OCI-LY7 (cell line): ENCODE data around the gene IMMT. TPM values are rescaled to one million over a fixed set of nuclear protein-coding genes. Genes with fewer than 3 reads are reported as not detected.
"Not testable (repeated sequence)": the region's sequence is repeated elsewhere in the genome, so short reads cannot be mapped to it uniquely, and the experiment has no call there.

Experiments used
- BruUV-seq: library from RNA; stranded (reverse); fragments of 400-500 nt; replicated peaks from 2 replicates; lab custom pipeline; 2021; lab: Mats Ljungman, UMichigan
- CTCF ChIA-PET: fragments of 300-600 bp; sonication (Branson Sonifier 250); formaldehyde crosslinking; loops from one replicate; lab custom pipeline; 2022; ENCODE audit warnings: antibody characterized with exemption; ENCODE audit not compliant: unreplicated experiment; lab: Charles Lee
- POLR2A ChIA-PET: fragments of 300-600 bp; sonication (Branson Sonifier 250); formaldehyde crosslinking; loops from one replicate; lab custom pipeline; 2022; ENCODE audit warnings: antibody characterized with exemption; lab: Charles Lee
- DNase-seq: peaks from one replicate; pipeline ENCODE4 v3.0.0-alpha.2; 2015; ENCODE audit warnings: low spot score
- H2AFZ ChIP-seq: fragments of 200-600 bp; sonication (generic), shearing (Covaris generic); 2 replicates; pipeline ENCODE4 v1.6.1; 2014; ENCODE audit warnings: mild to moderate bottlenecking, antibody characterized with exemption, low read length, moderate library complexity
- H3K27ac ChIP-seq: fragments of 200-600 bp; sonication (generic); 2 replicates; pipeline ENCODE4 v1.5.1; 2014; ENCODE audit warnings: mixed run types, low read depth, mild to moderate bottlenecking, moderate library complexity, low read length, inconsistent platforms; ENCODE audit not compliant: poor library complexity, severe bottlenecking
- H3K36me3 ChIP-seq: fragments of 200-600 bp; sonication (generic); 2 replicates; pipeline ENCODE4 v1.6.1; 2014; ENCODE audit warnings: mild to moderate bottlenecking, antibody characterized with exemption, low read length, moderate library complexity, mixed read lengths; ENCODE audit not compliant: insufficient read depth
- H3K4me1 ChIP-seq: fragments of 200-600 bp; sonication (generic); 2 replicates; pipeline ENCODE4 v1.5.1; 2014; ENCODE audit warnings: mild to moderate bottlenecking, low read length; ENCODE audit not compliant: insufficient read depth, poor library complexity, severe bottlenecking
- H3K4me2 ChIP-seq: fragments of 200-600 bp; sonication (generic); 2 replicates; pipeline ENCODE4 v1.6.1; 2014; ENCODE audit warnings: mild to moderate bottlenecking, low read length
- H3K4me3 ChIP-seq: fragments of 200-600 bp; sonication (generic); 2 replicates; pipeline ENCODE4 v1.5.1; 2014; ENCODE audit warnings: mild to moderate bottlenecking, low read depth, low read length; ENCODE audit not compliant: poor library complexity, severe bottlenecking
- H3K79me2 ChIP-seq: fragments of 200-600 bp; sonication (generic); 2 replicates; pipeline ENCODE4 v1.6.1; 2016; ENCODE audit warnings: low read depth, mild to moderate bottlenecking, low read length, moderate library complexity, mixed read lengths; ENCODE audit not compliant: insufficient read depth
- H3K9me2 ChIP-seq: fragments of 200-600 bp; sonication (generic); 2 replicates; pipeline ENCODE4 v1.6.1; 2016; ENCODE audit warnings: mild to moderate bottlenecking, low read length, mixed read lengths; ENCODE audit not compliant: insufficient read depth
- H3K9me3 ChIP-seq: fragments of 200-600 bp; sonication (generic); 2 replicates; pipeline ENCODE4 v1.6.1; 2014; ENCODE audit warnings: mild to moderate bottlenecking, mixed run types, low read length, mixed read lengths
- H4K20me1 ChIP-seq: fragments of 200-600 bp; sonication (generic); 2 replicates; pipeline ENCODE4 v1.6.1; 2014; ENCODE audit warnings: mild to moderate bottlenecking, antibody characterized with exemption, low read length, moderate library complexity, mixed read lengths; ENCODE audit not compliant: insufficient read depth
- EZH2phosphoT487 ChIP-seq: fragments of 200-600 bp; sonication (generic); IDR thresholded peaks from 2 replicates; pipeline ENCODE4 v1.6.1; 2018; ENCODE audit warnings: low read depth, borderline replicate concordance, mild to moderate bottlenecking, mixed run types, antibody characterized with exemption, low read length, moderate library complexity, mixed read lengths
- intact Hi-C: fragments of 100-400 bp; cut with micrococcal nuclease; formaldehyde crosslinking; loops from one replicate; pipeline ENCODE4 v1.10.0; 2022; ENCODE audit not compliant: unreplicated experiment
- total RNA-seq, 2 experiments: library from RNA; depleted of rRNA in 1 of 2; stranded (reverse); fragments of >200 nt in 1 of 2; shearing (Covaris generic) in 1 of 2; gene quantifications; 2 replicates each; pipeline ENCODE4 v1.2.3, GENCODE V29; 2014 to 2022
- TF ChIP-seq, protein P1 (sequence below): fragments of 200-600 bp; sonication (generic); conservative IDR thresholded peaks from 2 replicates; pipeline ENCODE4 v1.5.1; 2014; ENCODE audit warnings: mild to moderate bottlenecking, antibody characterized with exemption, low read length, moderate library complexity, mixed read lengths

Gene IMMT
- total RNA-seq, 2 experiments from 2014 or later: 77.3 to 128 TPM

DNA sequence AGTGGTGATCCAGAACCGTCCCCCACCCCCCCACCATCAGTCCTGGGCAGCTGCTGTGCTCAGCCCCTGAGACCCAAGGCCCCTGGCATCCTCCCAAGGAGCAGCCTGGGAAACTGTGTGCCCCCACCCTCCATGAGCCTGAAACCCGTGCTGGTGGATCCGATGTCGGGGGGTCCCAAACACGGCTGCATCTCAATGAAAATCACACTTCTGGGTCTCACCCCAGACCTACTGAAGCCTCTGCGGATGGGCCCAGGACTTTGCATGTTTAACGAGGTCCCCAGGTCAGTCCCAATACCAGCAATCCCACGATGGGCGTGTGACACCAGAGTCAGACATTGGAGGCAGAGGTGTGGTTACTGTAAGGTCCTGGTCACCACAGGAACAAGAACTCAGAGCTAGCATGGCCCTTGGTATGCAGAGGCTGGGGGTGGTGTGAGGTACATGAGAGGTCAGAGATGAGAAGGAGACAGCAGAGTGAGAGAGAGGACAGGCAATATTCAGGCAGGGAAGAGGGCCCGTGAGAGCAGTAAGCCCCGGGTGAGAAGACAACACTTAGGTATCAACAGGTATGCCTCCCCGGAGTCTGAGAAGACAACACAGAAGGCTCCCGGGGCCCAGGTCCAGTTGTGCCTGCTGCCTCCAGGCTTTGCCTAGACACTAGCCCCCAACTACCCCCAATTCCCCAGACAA, 36.6 kb upstream of the IMMT start:
- Histone ChIP-seq H4K20me1 (no peaks in the 10 kb centered on the region), H3K4me3 (no peak overlapping the region), H2AFZ (no peak overlapping the region), H3K27ac (no peak overlapping the region), H3K9me3 (no peaks in the 10 kb centered on the region), H3K79me2 (no peaks in the 10 kb centered on the region), H3K9me2 (no peaks in the 10 kb centered on the region), H3K36me3 (no peaks in the 10 kb centered on the region), H3K4me2 (no peak overlapping the region), H3K4me1 (peaks cover 28% of the 10 kb centered on the region)
- DNase-seq: no peak
- ChIA-PET CTCF (no interaction called here), POLR2A (no interaction called here)
- TF ChIP-seq EZH2phosphoT487: no peak
- TF ChIP-seq, protein P1, sequence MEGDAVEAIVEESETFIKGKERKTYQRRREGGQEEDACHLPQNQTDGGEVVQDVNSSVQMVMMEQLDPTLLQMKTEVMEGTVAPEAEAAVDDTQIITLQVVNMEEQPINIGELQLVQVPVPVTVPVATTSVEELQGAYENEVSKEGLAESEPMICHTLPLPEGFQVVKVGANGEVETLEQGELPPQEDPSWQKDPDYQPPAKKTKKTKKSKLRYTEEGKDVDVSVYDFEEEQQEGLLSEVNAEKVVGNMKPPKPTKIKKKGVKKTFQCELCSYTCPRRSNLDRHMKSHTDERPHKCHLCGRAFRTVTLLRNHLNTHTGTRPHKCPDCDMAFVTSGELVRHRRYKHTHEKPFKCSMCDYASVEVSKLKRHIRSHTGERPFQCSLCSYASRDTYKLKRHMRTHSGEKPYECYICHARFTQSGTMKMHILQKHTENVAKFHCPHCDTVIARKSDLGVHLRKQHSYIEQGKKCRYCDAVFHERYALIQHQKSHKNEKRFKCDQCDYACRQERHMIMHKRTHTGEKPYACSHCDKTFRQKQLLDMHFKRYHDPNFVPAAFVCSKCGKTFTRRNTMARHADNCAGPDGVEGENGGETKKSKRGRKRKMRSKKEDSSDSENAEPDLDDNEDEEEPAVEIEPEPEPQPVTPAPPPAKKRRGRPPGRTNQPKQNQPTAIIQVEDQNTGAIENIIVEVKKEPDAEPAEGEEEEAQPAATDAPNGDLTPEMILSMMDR: no peak
- intact Hi-C loops: no loop called here
- BruUV-seq: no TSS peak

DNA sequence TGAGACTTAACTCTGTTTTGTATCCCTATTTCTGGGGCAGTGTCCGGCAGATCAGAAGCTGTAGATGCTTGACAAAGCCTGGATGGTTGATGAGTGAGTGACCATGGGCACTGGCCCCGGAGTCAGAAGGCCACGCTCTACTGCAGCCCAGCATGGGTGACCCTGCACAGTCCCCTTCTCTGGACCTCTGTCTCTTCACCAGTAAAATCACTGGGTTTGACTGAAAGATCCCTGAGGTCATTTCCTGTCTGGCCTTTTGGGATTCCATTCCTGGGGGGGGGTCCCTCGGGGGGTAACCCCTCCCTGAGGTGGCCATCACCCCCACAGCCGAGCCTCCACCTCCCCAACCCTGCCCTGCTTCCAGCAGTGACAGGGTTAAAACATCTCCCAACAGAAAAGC, 35.7 kb upstream of the IMMT start:
- no peaks in the 10 kb centered on the region for H3K36me3 ChIP-seq
- no peak overlapping the region for H2AFZ ChIP-seq
- no peak overlapping the region for H3K4me3 ChIP-seq
- no peak overlapping the region for H3K27ac ChIP-seq
- peaks cover 36% of the 10 kb centered on the region for H3K4me1 ChIP-seq
- no peaks in the 10 kb centered on the region for H3K9me3 ChIP-seq
- H3K9me2 ChIP-seq: no peaks in the 10 kb centered on the region
- H3K4me2 ChIP-seq: no peak overlapping the region
- no peak for DNase-seq
- TF ChIP-seq, protein P1: no peak
- TF ChIP-seq EZH2phosphoT487: no peak
- CTCF ChIA-PET: no interaction called here
- H3K79me2 ChIP-seq: no peaks in the 10 kb centered on the region
- H4K20me1 ChIP-seq: no peaks in the 10 kb centered on the region
- intact Hi-C loops: no loop called here
- no TSS peak for BruUV-seq
- POLR2A ChIA-PET: interaction anchor here (1.0 to 1.1 kb wide), 2 partner anchors 11 to 126 kb away, joined by 3 to 4 read pairs; no protein-coding TSS in a partner anchor

DNA sequence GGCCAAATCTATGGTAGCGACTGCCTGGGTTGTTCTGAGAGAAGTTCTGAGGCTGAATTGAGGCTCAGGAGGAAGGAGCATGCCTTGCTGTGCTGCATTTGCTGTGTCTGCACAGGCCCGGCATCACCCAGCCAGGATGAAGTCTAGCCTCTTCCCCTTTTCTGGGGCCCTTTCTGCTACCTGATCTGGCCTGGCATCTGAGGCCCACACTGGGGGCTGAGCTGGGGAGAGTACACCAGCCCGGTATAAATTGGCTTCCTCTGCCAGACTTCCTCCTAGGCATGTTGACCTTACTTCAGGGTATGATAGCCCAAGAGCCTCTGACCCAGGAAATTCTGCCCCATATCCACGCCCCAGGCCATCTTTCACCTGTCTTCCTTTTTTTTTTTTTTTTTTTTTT, 34.0 kb upstream of the IMMT start:
- H3K4me2 ChIP-seq: peak overlapping the region; percentile 58
- no TSS peak for BruUV-seq
- H3K4me3 ChIP-seq: no peak overlapping the region
- H3K79me2 ChIP-seq: no peaks in the 10 kb centered on the region
- peaks cover 53% of the 10 kb centered on the region for H3K4me1 ChIP-seq
- H3K9me3 ChIP-seq: no peaks in the 10 kb centered on the region
- no peaks in the 10 kb centered on the region for H3K36me3 ChIP-seq
- ChIA-PET POLR2A (interaction anchor here (0.7 to 0.9 kb wide), 5 partner anchors 9 to 124 kb away, joined by 3 to 5 read pairs (median 3); no protein-coding TSS in a partner anchor), CTCF (no interaction called here)
- peak; percentile 80 for DNase-seq
- TF ChIP-seq, protein P1: no peak
- intact Hi-C loops: loop anchor here (10.0 kb wide), 1 partner anchor 216 kb away; the partner anchor contains the start of gene KDM3A
- peak overlapping the region; percentile 82 for H2AFZ ChIP-seq
- no peaks in the 10 kb centered on the region for H3K9me2 ChIP-seq
- no peaks in the 10 kb centered on the region for H4K20me1 ChIP-seq
- H3K27ac ChIP-seq: peak overlapping the region; percentile 58

DNA sequence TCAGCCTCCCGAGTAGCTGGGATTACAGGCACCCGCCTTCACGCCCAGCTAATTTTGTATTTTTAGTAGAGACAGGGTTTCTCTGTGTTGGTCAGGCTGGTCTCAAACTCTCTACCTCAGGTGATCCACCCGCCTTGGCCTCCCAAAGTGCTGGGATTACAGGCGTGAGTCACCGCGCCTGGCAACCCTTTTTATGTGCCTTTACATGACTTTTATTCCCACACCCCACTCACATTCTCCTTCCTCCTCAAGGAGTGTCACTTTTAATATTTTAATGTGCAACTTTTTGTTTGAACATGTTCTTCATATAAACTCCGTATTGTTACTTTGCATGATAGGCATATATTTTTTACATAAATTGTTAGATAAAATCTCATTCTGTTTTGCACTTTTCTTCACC, 33.3 kb upstream of the IMMT start:
- H4K20me1 ChIP-seq, H3K9me3 ChIP-seq, CTCF ChIA-PET, POLR2A ChIA-PET, DNase-seq, H3K79me2 ChIP-seq, H3K9me2 ChIP-seq, H3K4me3 ChIP-seq, H3K36me3 ChIP-seq, BruUV-seq: not testable (repeated sequence)
- Histone ChIP-seq H3K4me1 (peaks cover 59% of the 10 kb centered on the region), H3K27ac (peak overlapping the region; percentile 58), H2AFZ (peak overlapping the region; percentile 82), H3K4me2 (peak overlapping the region; percentile 58)
- intact Hi-C loops: loop anchor here (10.0 kb wide), 1 partner anchor 216 kb away; the partner anchor contains the start of gene KDM3A
